Adrenal gland (tissue), 5 donors: ENCODE measurements around the gene UNC93A.
"Not testable (repeated sequence)": the region's sequence is repeated elsewhere in the genome, so short reads cannot be mapped to it uniquely, and the experiment has no call there.

Experiments used
- POLR2A ChIP-seq, 2 donors: fragments of 450-650 bp; IDR thresholded peaks; one replicate each; pipeline ENCODE4 v1.6.1; 2017; ENCODE audit warnings: antibody characterized with exemption in 2 of 2, mild to moderate bottlenecking in 2 of 2, moderate library complexity in 1 of 2
- TF ChIP-seq, protein P1 (sequence below), 6 experiments: fragments of 450-650 bp in 4 of 6; fragments of 200-600 bp in 2 of 6; sonication (generic) in 1 of 6; IDR thresholded peaks; 1 replicate in 5 of 6; 2 replicates in 1 of 6; pipeline versions ENCODE4 v1.5.1 to v1.8.0; 2016 to 2021; ENCODE audit warnings: antibody characterized with exemption in 6 of 6, mild to moderate bottlenecking in 2 of 6, moderate library complexity in 1 of 6
- donor health status: DM: no; HTN: no; CAD: no.

GRCh38 chr6:167288591-167289225, 2.4 kb upstream of the UNC93A start:
- TF ChIP-seq, protein P1, sequence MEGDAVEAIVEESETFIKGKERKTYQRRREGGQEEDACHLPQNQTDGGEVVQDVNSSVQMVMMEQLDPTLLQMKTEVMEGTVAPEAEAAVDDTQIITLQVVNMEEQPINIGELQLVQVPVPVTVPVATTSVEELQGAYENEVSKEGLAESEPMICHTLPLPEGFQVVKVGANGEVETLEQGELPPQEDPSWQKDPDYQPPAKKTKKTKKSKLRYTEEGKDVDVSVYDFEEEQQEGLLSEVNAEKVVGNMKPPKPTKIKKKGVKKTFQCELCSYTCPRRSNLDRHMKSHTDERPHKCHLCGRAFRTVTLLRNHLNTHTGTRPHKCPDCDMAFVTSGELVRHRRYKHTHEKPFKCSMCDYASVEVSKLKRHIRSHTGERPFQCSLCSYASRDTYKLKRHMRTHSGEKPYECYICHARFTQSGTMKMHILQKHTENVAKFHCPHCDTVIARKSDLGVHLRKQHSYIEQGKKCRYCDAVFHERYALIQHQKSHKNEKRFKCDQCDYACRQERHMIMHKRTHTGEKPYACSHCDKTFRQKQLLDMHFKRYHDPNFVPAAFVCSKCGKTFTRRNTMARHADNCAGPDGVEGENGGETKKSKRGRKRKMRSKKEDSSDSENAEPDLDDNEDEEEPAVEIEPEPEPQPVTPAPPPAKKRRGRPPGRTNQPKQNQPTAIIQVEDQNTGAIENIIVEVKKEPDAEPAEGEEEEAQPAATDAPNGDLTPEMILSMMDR (IDR thresholded peaks at IDR 0.05), result peak in 5 of 6 experiments; percentile 31 to 64 (median 45)
- not testable (repeated sequence) for TF ChIP-seq POLR2A (IDR thresholded peaks at IDR 0.05)
